Measurements from ENCODE around the gene LRRC57.
A peak's percentile ranks its signal among the peaks of the same experiment; 100 is the strongest.

Gene LRRC57

DNA sequence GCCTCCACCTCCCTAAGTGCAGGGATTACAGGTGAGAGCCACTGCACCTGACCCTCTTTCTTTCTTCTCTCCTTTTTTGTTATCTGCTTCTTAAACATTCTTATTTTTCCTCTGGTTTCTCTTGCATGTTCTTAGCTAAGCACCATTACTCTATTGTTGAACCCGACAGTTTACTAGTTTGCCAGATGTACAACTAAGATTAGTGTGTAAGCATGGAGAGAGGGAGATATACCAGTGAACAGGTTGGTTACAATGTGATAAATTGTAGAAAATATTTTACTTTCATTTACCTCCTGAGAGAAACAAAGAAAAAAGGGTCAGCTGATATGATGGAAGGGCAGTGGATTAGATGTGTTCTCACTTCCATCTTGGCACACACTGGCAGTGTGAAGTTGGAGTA lies 5.0 kb upstream of the LRRC57 start:
- Histone ChIP-seq H2AFZ (ENCODE audit: low read depth) (no peak overlapping the region), H3K4me2 (0 out of 2 replicates have a peak overlapping the region, but pooled peaks have one; percentile 5), H3K27me3 (ENCODE audit: insufficient read depth, low read depth) (no peaks in the 10 kb centered on the region), H4K20me1 (ENCODE audit: insufficient read depth) (no peaks in the 10 kb centered on the region), H3K36me3 (ENCODE audit: insufficient read depth) (no peaks in the 10 kb centered on the region), H3K79me2 (ENCODE audit: insufficient read depth, low read depth) (peaks cover 81% of the 10 kb centered on the region), H3K9ac (no peak overlapping the region), H3K27ac (no peak overlapping the region), H3K4me1 (ENCODE audit: low read depth, poor library complexity, severe bottlenecking) (peaks cover 35% of the 10 kb centered on the region), H3K4me3 (IDR thresholded peaks at IDR 0.05; ENCODE audit: insufficient read depth, low read depth, low read length) (no peak overlapping the region)
- TF ChIP-seq, protein P1, sequence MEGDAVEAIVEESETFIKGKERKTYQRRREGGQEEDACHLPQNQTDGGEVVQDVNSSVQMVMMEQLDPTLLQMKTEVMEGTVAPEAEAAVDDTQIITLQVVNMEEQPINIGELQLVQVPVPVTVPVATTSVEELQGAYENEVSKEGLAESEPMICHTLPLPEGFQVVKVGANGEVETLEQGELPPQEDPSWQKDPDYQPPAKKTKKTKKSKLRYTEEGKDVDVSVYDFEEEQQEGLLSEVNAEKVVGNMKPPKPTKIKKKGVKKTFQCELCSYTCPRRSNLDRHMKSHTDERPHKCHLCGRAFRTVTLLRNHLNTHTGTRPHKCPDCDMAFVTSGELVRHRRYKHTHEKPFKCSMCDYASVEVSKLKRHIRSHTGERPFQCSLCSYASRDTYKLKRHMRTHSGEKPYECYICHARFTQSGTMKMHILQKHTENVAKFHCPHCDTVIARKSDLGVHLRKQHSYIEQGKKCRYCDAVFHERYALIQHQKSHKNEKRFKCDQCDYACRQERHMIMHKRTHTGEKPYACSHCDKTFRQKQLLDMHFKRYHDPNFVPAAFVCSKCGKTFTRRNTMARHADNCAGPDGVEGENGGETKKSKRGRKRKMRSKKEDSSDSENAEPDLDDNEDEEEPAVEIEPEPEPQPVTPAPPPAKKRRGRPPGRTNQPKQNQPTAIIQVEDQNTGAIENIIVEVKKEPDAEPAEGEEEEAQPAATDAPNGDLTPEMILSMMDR (conservative IDR thresholded peaks at IDR 0.05; ENCODE audit: low read depth, low read length) = no peak

DNA sequence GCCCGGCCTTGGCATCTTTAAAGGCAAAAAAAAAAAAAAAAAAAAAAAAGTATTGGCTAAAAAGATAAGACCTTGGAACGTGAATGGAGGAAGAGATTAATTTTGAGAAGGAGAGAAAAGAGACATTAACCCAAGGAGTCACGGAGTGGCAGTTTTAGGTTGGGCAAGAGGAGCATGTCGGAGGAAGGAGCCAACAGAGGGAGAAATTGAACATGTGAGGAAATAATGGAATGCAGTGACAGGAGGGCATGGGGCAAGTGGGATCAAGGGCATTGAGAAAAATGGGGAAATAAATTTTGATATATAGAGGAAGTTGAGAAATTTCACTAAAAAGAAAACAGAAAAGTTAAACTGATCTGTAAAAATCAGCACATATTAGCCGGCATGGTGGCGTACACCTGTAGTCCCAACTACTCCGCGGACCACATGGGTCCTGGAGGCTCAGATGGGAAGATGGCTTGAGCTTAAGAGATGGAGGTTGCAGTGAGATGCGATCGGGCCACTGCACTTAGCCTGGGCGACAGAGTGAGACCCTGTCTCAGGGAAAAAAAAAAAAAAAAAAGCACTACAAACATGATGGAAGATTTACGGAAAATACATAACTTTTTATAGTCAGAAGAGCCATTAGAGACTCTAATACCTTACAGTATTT lies 1.3 kb upstream of the LRRC57 start:
- TF ChIP-seq, protein P1 (conservative IDR thresholded peaks at IDR 0.05; ENCODE audit: low read depth, low read length) = no peak
- H3K4me3 ChIP-seq (IDR thresholded peaks at IDR 0.05; ENCODE audit: insufficient read depth, low read depth, low read length) = no peak overlapping the region
- H3K36me3 ChIP-seq (ENCODE audit: insufficient read depth) = no peaks in the 10 kb centered on the region
- H3K27ac ChIP-seq = no peak overlapping the region
- peak overlapping the region; percentile 87; the same call in 1 of the 2 replicates for H3K9ac ChIP-seq
- H3K27me3 ChIP-seq (ENCODE audit: insufficient read depth, low read depth) = no peaks in the 10 kb centered on the region
- peaks cover 63% of the 10 kb centered on the region for H3K4me1 ChIP-seq (ENCODE audit: low read depth, poor library complexity, severe bottlenecking)
- H3K79me2 ChIP-seq (ENCODE audit: insufficient read depth, low read depth) = peaks cover 75% of the 10 kb centered on the region
- no peak overlapping the region for H2AFZ ChIP-seq (ENCODE audit: low read depth)
- H4K20me1 ChIP-seq (ENCODE audit: insufficient read depth) = no peaks in the 10 kb centered on the region
- peak overlapping the region; percentile 100 for H3K4me2 ChIP-seq

DNA sequence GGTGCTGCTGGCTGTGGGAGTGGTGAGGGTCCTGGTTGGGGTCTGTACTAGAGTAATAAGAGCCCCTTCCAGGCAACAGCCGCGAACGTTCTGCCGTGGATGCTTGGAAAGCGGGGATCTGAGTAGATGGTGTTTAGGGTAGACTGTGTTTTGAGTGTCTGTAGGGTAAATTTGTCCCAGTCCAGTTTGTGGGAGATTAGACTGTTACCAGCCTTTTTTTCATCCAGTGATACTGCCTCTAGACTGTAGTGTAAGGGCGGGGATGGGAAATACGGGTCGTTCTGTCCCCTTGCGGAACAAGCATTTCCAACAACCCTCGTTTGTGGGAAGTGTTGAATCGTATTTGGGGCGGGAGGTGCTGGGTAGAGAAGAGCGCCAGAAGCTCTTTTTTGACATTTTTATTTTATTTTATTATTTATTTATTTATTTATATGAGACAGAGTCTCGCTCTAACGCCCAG lies 469 bp upstream of the LRRC57 start:
- Histone ChIP-seq H3K79me2 (ENCODE audit: insufficient read depth, low read depth) (peaks cover 67% of the 10 kb centered on the region), H3K4me1 (ENCODE audit: low read depth, poor library complexity, severe bottlenecking) (peaks cover 69% of the 10 kb centered on the region), H3K27me3 (ENCODE audit: insufficient read depth, low read depth) (no peaks in the 10 kb centered on the region), H3K36me3 (ENCODE audit: insufficient read depth) (no peaks in the 10 kb centered on the region), H3K4me3 (IDR thresholded peaks at IDR 0.05; ENCODE audit: insufficient read depth, low read depth, low read length) (no peak overlapping the region), H2AFZ (ENCODE audit: low read depth) (peak overlapping the region; percentile 97), H3K9ac (peak overlapping the region; percentile 87), H4K20me1 (ENCODE audit: insufficient read depth) (no peaks in the 10 kb centered on the region), H3K4me2 (peak overlapping the region; percentile 100), H3K27ac (peak overlapping the region; percentile 61)
- TF ChIP-seq, protein P1 (conservative IDR thresholded peaks at IDR 0.05; ENCODE audit: low read depth, low read length) = no peak

DNA sequence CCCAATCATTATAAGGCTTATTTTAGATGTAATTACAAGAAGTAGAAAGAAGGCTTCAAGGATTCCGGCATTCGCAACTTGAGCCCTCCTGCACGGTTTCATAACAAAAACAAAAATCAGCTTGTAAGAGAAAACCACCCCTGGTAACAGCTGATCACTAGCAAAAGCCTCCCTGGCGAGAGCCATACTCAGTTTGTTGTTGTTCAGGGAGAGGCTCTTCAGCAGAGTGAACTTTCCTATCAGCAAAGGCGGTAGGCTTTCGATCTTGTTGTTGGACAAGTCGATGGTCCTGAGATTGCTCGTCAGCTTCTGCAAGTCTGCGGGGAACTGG lies 710 bp downstream of the LRRC57 start:
- Histone ChIP-seq H2AFZ (ENCODE audit: low read depth) (peak overlapping the region; percentile 97), H3K36me3 (ENCODE audit: insufficient read depth) (no peaks in the 10 kb centered on the region), H3K9ac (peak overlapping the region; percentile 87; the same call in 1 of the 2 replicates), H3K79me2 (ENCODE audit: insufficient read depth, low read depth) (peaks cover 55% of the 10 kb centered on the region), H3K27me3 (ENCODE audit: insufficient read depth, low read depth) (no peaks in the 10 kb centered on the region), H3K4me3 (IDR thresholded peaks at IDR 0.05; ENCODE audit: insufficient read depth, low read depth, low read length) (no peak overlapping the region), H3K4me2 (peak overlapping the region; percentile 100), H4K20me1 (ENCODE audit: insufficient read depth) (no peaks in the 10 kb centered on the region), H3K27ac (peak overlapping the region; percentile 61), H3K4me1 (ENCODE audit: low read depth, poor library complexity, severe bottlenecking) (peaks cover 72% of the 10 kb centered on the region)
- TF ChIP-seq, protein P1 (conservative IDR thresholded peaks at IDR 0.05; ENCODE audit: low read depth, low read length) = no peak

All from KMS-11 (cell line).